ENCODE data around the gene CARMIL3.

DNA sequence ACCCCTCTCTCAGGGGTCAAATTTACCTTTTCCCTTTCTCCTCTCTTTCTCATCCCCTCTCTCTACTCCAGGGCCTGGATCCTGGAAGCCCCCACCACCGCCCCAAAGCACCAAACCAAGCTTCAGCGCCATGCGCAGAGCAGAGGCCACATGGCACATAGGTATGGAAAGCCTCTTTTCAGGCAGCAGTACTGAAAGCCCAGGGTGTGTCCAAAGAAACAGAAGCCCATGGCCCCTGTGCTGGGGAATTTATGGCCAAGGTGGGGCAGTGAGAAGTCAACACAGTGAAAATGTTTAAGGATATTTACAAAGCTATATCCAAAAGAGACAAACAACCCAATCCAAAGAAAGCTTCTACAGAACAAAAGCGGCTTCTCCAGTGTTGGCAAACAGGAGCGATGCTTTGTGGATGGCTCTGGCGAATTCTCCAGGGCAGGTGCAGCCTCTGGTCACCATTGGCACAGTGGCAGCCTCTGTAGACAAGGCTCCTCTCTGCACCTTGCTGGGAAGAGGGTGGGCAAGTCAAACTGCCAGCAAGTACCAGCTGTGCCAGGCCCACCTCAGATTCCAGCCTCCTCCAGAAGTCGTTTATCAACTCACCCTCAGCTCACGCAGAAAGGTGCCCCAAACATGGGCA lies 14.8 kb downstream of the CARMIL3 start:
- TF ChIP-seq POLR2A (IDR thresholded peaks at IDR 0.05), result no peak
- no peak for TF ChIP-seq CTCF (IDR thresholded peaks at IDR 0.05)

Data from vagina (tissue), 2 donors.